HG03571 (cell line): ENCODE measurements around the gene NCAN.

Source experiments
- ATAC-seq: cut with Tn5 transposase; IDR thresholded peaks from one replicate; pipeline ENCODE4 v1.9.1; 2021; ENCODE audit not compliant: unreplicated experiment

The NCAN gene

GRCh38 chr19:19279062-19279612, 67.4 kb downstream of the NCAN start:
- no peak for ATAC-seq

DNA sequence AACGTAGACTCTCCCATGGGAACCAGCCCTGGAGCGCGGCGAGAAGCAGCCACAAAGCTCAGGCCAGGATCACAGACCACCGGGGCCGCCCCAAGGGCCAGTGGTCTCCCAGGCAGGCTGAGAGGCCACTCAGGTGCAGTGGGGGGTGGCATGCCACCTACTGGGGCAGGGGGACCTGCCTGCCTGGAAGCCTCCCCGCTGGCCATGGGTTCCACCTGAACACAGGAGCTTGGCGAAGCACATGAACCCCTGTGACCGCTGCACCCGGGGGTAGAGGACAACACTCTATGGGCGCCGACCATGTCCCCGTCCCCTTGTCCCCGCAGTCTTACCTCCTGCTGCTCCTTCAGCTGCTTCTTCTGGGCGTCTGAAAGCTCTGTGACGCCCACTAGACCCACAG, 68.1 kb downstream of the NCAN start:
- no peak for ATAC-seq

DNA sequence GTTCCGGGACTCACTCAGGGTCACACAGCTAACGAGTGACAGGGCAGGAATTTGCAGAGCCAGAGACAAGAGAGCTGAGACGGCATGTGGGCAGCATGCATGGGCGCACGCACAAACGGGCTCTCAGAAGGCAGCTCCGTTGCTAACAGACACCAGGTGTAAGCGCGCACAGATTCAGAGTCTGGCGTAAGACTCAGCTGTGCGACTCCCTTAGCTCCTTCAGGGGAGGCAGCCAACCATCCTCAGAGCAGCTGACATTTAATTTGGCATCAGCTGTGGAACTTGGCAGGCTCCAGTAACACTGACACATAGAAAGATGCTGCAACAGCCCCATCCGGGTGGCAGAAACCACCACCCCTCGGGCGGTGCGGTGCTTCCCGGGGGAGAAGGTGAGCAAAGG, 68.8 kb downstream of the NCAN start:
- ATAC-seq, result no peak

DNA sequence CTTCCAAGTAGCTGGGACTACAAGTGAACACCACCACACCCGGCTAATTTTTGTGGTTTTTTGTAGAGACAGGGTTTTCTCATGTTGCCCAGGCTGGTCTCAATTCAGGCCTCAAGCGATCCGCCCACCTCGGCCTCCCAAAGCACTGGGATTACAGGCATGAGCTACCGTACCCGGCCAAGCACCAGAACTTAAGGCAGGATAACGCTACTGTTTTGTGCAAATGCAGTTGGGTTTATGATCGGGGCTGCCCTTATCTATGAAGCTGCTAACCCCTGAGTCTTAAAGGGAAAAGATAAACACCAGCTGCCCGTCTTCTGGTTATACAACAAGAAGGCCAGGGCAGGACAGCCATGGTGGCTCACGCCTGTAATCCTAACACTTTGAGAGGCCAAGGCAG, 73.9 kb downstream of the NCAN start:
- ATAC-seq, result no peak

DNA sequence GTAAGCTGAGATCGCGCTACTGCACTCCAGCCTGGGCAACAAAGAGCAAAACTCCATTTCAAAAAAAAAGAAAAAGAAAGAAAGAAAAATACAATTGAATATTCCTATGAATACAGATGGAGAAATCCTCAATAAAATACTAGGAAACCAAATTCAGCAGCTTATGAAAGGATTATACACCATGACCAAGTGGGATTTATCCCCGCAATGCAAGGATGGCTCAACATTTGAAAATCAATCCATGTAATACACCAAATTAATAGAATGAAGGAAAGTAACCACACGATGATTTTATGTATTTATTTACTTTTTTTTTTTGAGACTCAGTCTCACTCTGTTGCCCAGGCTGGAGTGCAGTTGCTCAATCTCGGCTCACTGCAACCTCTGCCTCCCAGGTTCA, 80.8 kb downstream of the NCAN start:
- ATAC-seq, result no peak

GRCh38 chr19:19294914-19295313, 83.2 kb downstream of the NCAN start:
- ATAC-seq, result no peak

DNA sequence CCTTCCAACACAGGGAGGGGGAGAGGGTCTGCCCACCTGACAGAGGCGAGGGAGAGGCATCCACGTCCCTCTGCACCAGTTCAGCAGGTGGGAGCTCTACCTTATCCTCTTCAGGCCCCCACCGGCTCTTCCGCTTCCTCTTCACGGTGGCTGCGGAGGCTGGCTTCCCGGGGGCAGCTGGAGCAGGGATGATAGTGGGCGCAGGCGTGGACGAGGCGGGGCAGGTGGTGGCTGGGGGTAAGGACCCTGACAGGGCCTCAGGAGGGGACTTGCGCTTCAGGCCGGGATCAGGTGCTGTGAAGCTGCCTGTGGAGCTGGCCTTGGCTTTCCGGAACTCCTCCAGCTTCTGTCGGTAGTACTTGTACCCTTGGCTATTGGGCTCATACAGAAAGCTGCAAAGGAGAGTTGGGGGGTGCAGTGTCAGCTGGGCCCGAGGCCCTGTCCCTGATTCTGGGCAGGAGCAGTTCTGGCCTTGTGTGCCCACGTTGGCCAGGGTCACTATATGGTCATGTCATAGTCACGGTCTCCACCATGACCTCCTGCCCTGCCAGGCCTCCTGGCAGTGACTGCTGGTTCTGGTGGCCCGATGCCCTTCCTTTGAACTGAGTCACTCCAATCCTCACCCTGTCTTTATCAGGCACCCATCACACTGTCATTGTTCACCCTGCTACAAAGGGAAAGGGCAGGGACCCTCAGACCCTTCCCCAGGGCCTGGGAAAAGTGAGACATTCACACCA, 85.4 kb downstream of the NCAN start:
- ATAC-seq, result no peak

GRCh38 chr19:19297759-19298158, 86.0 kb downstream of the NCAN start:
- ATAC-seq, result no peak

GRCh38 chr19:19300613-19301012, 88.9 kb downstream of the NCAN start:
- no peak for ATAC-seq
